ENCODE results near the gene PSMB11. TPM values are rescaled to one million over a fixed set of nuclear protein-coding genes. Genes with fewer than 3 reads are reported as not detected.

PSMB11 gene
- total RNA-seq, 1 donor from 2014 or later, result not detected

- intact Hi-C loops (cut with micrococcal nuclease), result no loop called here
Measured at GRCh38 chr14:23040100-23040499, 1.9 kb upstream of the PSMB11 start.

GRCh38 chr14:23041729-23042128, 283 bp upstream of the PSMB11 start:
- intact Hi-C loops (cut with micrococcal nuclease), result no loop called here

- intact Hi-C loops (cut with micrococcal nuclease), result no loop called here
Measured at GRCh38 chr14:23043145-23043544, 1.1 kb downstream of the PSMB11 start.

GRCh38 chr14:23043754-23044153, 1.7 kb downstream of the PSMB11 start:
- intact Hi-C loops (cut with micrococcal nuclease), result no loop called here

- intact Hi-C loops (cut with micrococcal nuclease), result no loop called here
Measured at GRCh38 chr14:23044840-23045239, 2.8 kb downstream of the PSMB11 start.

GRCh38 chr14:23045419-23046357, 3.7 kb downstream of the PSMB11 start:
- intact Hi-C loops (cut with micrococcal nuclease), result no loop called here

- intact Hi-C loops (cut with micrococcal nuclease), result no loop called here
Measured at GRCh38 chr14:23047034-23047634, 5.1 kb downstream of the PSMB11 start.

GRCh38 chr14:23047751-23048693, 6.0 kb downstream of the PSMB11 start:
- intact Hi-C loops (cut with micrococcal nuclease), result no loop called here

- intact Hi-C loops (cut with micrococcal nuclease), result no loop called here
Measured at GRCh38 chr14:23049011-23049410, 7.0 kb downstream of the PSMB11 start.

- intact Hi-C loops (cut with micrococcal nuclease), result loop anchor here (10.0 kb wide), 1 partner anchor 1137 kb away; no protein-coding TSS in a partner anchor
Measured at GRCh38 chr14:23051141-23052057, 9.4 kb downstream of the PSMB11 start.

- intact Hi-C loops (cut with micrococcal nuclease), result loop anchor here (10.0 kb wide), 1 partner anchor 1137 kb away; no protein-coding TSS in a partner anchor
Measured at GRCh38 chr14:23052182-23052623, 10.2 kb downstream of the PSMB11 start.

GRCh38 chr14:23052671-23053070, 10.7 kb downstream of the PSMB11 start:
- intact Hi-C loops (cut with micrococcal nuclease), result loop anchor here (10.0 kb wide), 1 partner anchor 1138 kb away; no protein-coding TSS in a partner anchor

- intact Hi-C loops (cut with micrococcal nuclease), result loop anchor here (10.0 kb wide), 1 partner anchor 1139 kb away; no protein-coding TSS in a partner anchor
Measured at GRCh38 chr14:23053426-23053825, 11.4 kb downstream of the PSMB11 start.

- intact Hi-C loops (cut with micrococcal nuclease), result loop anchor here (10.0 kb wide), 1 partner anchor 1139 kb away; no protein-coding TSS in a partner anchor
Measured at GRCh38 chr14:23054000-23054811, 12.2 kb downstream of the PSMB11 start.

GRCh38 chr14:23055147-23055550, 13.1 kb downstream of the PSMB11 start:
- intact Hi-C loops (cut with micrococcal nuclease), result loop anchor here (5.0 to 10.0 kb wide), 3 partner anchors 468 to 1140 kb away; partner anchors contain the start of gene DAD1

- intact Hi-C loops (cut with micrococcal nuclease), result loop anchor here (1.0 to 10.0 kb wide), 4 partner anchors 21 to 1141 kb away; partner anchors contain the start of genes DAD1 and PSMB5
Measured at GRCh38 chr14:23055621-23056144, 13.7 kb downstream of the PSMB11 start.

GRCh38 chr14:23056145-23056955, 14.3 kb downstream of the PSMB11 start:
- intact Hi-C loops (cut with micrococcal nuclease), result loop anchor here (1.0 to 10.0 kb wide), 4 partner anchors 22 to 1142 kb away; partner anchors contain the start of genes DAD1 and PSMB5

Data from T-helper 1 cell treated with Interleukin-12 subunit alpha and Interleukin-12 subunit beta and Interleukin-4 antibody, amounts not matched to agents 30 ng/mL and 1 ng/mL, for 36 hours (primary cell).